Vagina (tissue), 2 donors: ENCODE measurements around the gene RAB17.

ENCODE experiments used
- CTCF ChIP-seq, 3 experiments: fragments of 450-650 bp in 2 of 3; fragments of 200-600 bp in 1 of 3; sonication (generic) in 1 of 3; IDR thresholded peaks; one replicate each; pipeline ENCODE4 v1.5.1; 2017 to 2019; ENCODE audit warnings: antibody characterized with exemption in 3 of 3, mild to moderate bottlenecking in 2 of 3, moderate library complexity in 2 of 3
- POLR2A ChIP-seq, 2 donors: fragments of 450-650 bp; IDR thresholded peaks; one replicate each; pipeline ENCODE4 v1.6.1; 2017; ENCODE audit warnings: antibody characterized with exemption in 2 of 2, mild to moderate bottlenecking in 2 of 2, moderate library complexity in 2 of 2
- POLR2AphosphoS5 ChIP-seq, 2 donors: sonication (generic); formaldehyde crosslinking; IDR thresholded peaks; one replicate each; pipeline ENCODE4 v1.9.0; 2017; ENCODE audit warnings: antibody characterized with exemption in 2 of 2, mild to moderate bottlenecking in 2 of 2, low read depth in 1 of 2; ENCODE audit not compliant: insufficient read depth in 1 of 2

- no peak for TF ChIP-seq CTCF (IDR thresholded peaks at IDR 0.05)
- TF ChIP-seq POLR2A (IDR thresholded peaks at IDR 0.05): no peak
- no peak for TF ChIP-seq POLR2AphosphoS5 (IDR thresholded peaks at IDR 0.05; ENCODE audit: insufficient read depth in 1 of 2, low read depth in 1 of 2)
These were observed 54.5 kb downstream of the RAB17 start for GRCh38 chr2:237536083-237536415.
